Astrocyte (in vitro differentiated cells and primary cell): Measurements from ENCODE around the gene ZNF71. TPM values are rescaled to one million over a fixed set of nuclear protein-coding genes. Genes with fewer than 3 reads are reported as not detected.

ENCODE experiments used
- DNase-seq: peaks from one replicate; pipeline ENCODE4 v3.0.0-alpha.2; 2010; ENCODE audit warnings: low read depth
- FAIRE-seq: peaks from 2 replicates; lab custom pipeline; 2011; peaks lifted over from hg19 to GRCh38; lab: Jason Lieb, UNC
- H2AFZ ChIP-seq: 2 replicates; pipeline ENCODE4 v1.6.0; 2012; ENCODE audit warnings: low read depth, low read length, inconsistent platforms
- H3K27ac ChIP-seq: 2 replicates; pipeline ENCODE4 v1.5.1; 2011; ENCODE audit warnings: low read depth, low read length, inconsistent platforms
- H3K27me3 ChIP-seq: 2 replicates; pipeline ENCODE4 v1.6.0; 2011; ENCODE audit warnings: low read length, inconsistent platforms; ENCODE audit not compliant: insufficient read depth
- H3K36me3 ChIP-seq: 2 replicates; pipeline ENCODE4 v1.5.1; 2011; ENCODE audit warnings: low read length, inconsistent platforms; ENCODE audit not compliant: insufficient read depth
- H3K4me1 ChIP-seq: 2 replicates; pipeline ENCODE4 v1.5.1; 2011; ENCODE audit warnings: low read length, inconsistent platforms; ENCODE audit not compliant: insufficient read depth
- H3K4me2 ChIP-seq: 2 replicates; pipeline ENCODE4 v1.6.0; 2012; ENCODE audit warnings: low read length, inconsistent platforms
- H3K4me3 ChIP-seq: 2 replicates; pipeline ENCODE4 v1.5.1; 2011; ENCODE audit warnings: low read depth, mild to moderate bottlenecking, low read length, inconsistent platforms; ENCODE audit not compliant: insufficient read depth
- H3K79me2 ChIP-seq: 2 replicates; pipeline ENCODE4 v1.6.0; 2012; ENCODE audit warnings: mild to moderate bottlenecking, low read length, inconsistent platforms; ENCODE audit not compliant: insufficient read depth
- H3K9ac ChIP-seq: 2 replicates; pipeline ENCODE4 v1.6.0; 2012; ENCODE audit warnings: mild to moderate bottlenecking, low read length, inconsistent platforms
- H3K9me3 ChIP-seq: 2 replicates; pipeline ENCODE4 v1.5.1; 2012; ENCODE audit warnings: low read depth, mild to moderate bottlenecking, low read length, inconsistent platforms; ENCODE audit not compliant: insufficient read depth
- H4K20me1 ChIP-seq: 2 replicates; pipeline ENCODE4 v1.6.0; 2012; ENCODE audit warnings: low read length, inconsistent platforms; ENCODE audit not compliant: insufficient read depth
- H3K27ac Mint-ChIP-seq: one replicate; pipeline ENCODE4 v1.8.0; 2021; ENCODE audit warnings: mild to moderate bottlenecking, mixed read lengths; ENCODE audit not compliant: unreplicated experiment
- H3K27me3 Mint-ChIP-seq: one replicate; pipeline ENCODE4 v1.8.0; 2021; ENCODE audit warnings: low read depth, mixed read lengths; ENCODE audit not compliant: unreplicated experiment
- H3K36me3 Mint-ChIP-seq: one replicate; pipeline ENCODE4 v1.8.0; 2021; ENCODE audit warnings: low read depth, mixed read lengths; ENCODE audit not compliant: unreplicated experiment
- H3K4me1 Mint-ChIP-seq: one replicate; pipeline ENCODE4 v1.8.0; 2021; ENCODE audit warnings: low read depth, mixed read lengths; ENCODE audit not compliant: unreplicated experiment
- H3K4me3 Mint-ChIP-seq: one replicate; pipeline ENCODE4 v1.8.0; 2021; ENCODE audit warnings: mild to moderate bottlenecking, moderate library complexity, mixed read lengths; ENCODE audit not compliant: unreplicated experiment
- H3K9me3 Mint-ChIP-seq: one replicate; pipeline ENCODE4 v1.8.0; 2021; ENCODE audit warnings: mild to moderate bottlenecking, mixed read lengths; ENCODE audit not compliant: unreplicated experiment
- CTCF ChIP-seq: IDR thresholded peaks from 2 replicates; pipeline ENCODE4 v1.5.1; 2011; ENCODE audit warnings: low read depth, mild to moderate bottlenecking, inconsistent platforms, low read length, moderate library complexity; ENCODE audit not compliant: insufficient read depth
- EZH2 ChIP-seq: IDR thresholded peaks from 2 replicates; pipeline ENCODE4 v1.6.1; 2012; ENCODE audit warnings: mild to moderate bottlenecking, low read length, inconsistent platforms; ENCODE audit not compliant: insufficient read depth
- total RNA-seq: library from RNA; stranded (reverse); gene quantifications from 2 replicates; pipeline ENCODE4 v1.2.1, GENCODE V29; 2021

ZNF71 gene
- total RNA-seq, 1 donor from 2014 or later = 12.2 TPM

DNA sequence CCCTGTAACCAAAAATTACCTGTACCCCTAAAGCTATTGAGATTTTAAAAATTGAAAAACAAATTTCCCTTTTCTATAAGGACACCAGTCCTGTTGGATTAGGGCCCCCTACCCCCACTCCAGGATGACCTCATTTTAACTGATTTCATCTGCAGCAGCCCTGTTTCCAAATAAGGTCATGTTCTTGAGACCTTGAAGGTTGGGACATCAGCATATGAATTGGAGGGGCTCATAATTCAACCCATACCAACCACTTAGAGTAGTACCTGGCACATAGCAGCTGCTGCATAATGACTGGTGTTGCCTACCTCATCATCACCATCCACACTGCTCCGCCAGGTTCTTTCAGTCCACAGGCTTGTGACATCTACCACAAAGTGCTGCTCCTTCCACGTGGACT lies 17.6 kb downstream of the ZNF71 start:
- peaks cover 3% of the 10 kb centered on the region for H3K36me3 ChIP-seq
- no peak overlapping the region for H3K4me3 Mint-ChIP-seq
- H3K9me3 ChIP-seq = peaks cover 6% of the 10 kb centered on the region
- no peak overlapping the region for H3K27ac ChIP-seq
- H3K27me3 Mint-ChIP-seq = no peaks in the 10 kb centered on the region
- peaks cover 47% of the 10 kb centered on the region for H3K36me3 Mint-ChIP-seq
- peaks cover 38% of the 10 kb centered on the region for H3K9me3 Mint-ChIP-seq
- no peak for FAIRE-seq
- peaks cover 24% of the 10 kb centered on the region for H4K20me1 ChIP-seq
- no peak overlapping the region for H3K4me3 ChIP-seq
- no peak for DNase-seq
- H3K4me1 ChIP-seq = no peaks in the 10 kb centered on the region
- no peak overlapping the region for H3K9ac ChIP-seq
- TF ChIP-seq EZH2 (no peak), CTCF (no peak)
- no peak overlapping the region for H2AFZ ChIP-seq
- peaks cover 2% of the 10 kb centered on the region for H3K4me1 Mint-ChIP-seq
- no peak overlapping the region for H3K27ac Mint-ChIP-seq
- H3K27me3 ChIP-seq = no peaks in the 10 kb centered on the region
- no peak overlapping the region for H3K4me2 ChIP-seq
- H3K79me2 ChIP-seq = peaks cover 72% of the 10 kb centered on the region

DNA sequence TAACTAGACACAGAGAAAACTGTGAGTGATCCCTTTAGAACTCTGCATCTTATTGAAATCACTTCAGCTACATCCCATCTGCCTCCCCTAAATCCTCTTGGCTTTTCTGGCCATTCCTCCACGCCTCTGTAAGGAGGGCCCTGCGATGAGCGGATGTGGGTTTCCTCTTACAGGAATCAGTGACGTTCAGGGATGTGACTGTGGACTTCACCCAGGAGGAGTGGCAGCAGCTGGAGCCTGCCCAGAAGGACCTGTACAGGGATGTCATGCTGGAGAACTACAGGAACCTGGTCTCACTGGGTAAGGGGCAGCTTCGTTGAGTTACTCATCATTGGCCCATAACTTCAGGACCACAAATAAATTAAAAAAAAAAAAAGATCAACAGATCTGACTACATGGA lies 18.5 kb downstream of the ZNF71 start:
- TF ChIP-seq EZH2 (no peak), CTCF (no peak)
- Mint-ChIP-seq H3K4me1 (peaks cover 2% of the 10 kb centered on the region), H3K36me3 (peaks cover 49% of the 10 kb centered on the region), H3K4me3 (no peak overlapping the region), H3K27me3 (no peaks in the 10 kb centered on the region), H3K9me3 (peaks cover 39% of the 10 kb centered on the region), H3K27ac (no peak overlapping the region)
- Histone ChIP-seq H3K9me3 (peaks cover 6% of the 10 kb centered on the region), H3K27ac (no peak overlapping the region), H3K4me2 (no peak overlapping the region), H3K79me2 (peaks cover 63% of the 10 kb centered on the region), H3K36me3 (peaks cover 3% of the 10 kb centered on the region), H3K4me1 (no peaks in the 10 kb centered on the region), H3K4me3 (no peak overlapping the region), H3K9ac (no peak overlapping the region), H3K27me3 (no peaks in the 10 kb centered on the region), H4K20me1 (peaks cover 24% of the 10 kb centered on the region), H2AFZ (no peak overlapping the region)
- FAIRE-seq (no peak), DNase-seq (no peak)

- Histone ChIP-seq H3K27ac (no peak overlapping the region), H4K20me1 (peaks cover 20% of the 10 kb centered on the region), H3K27me3 (no peaks in the 10 kb centered on the region), H2AFZ (no peak overlapping the region), H3K4me2 (no peak overlapping the region), H3K9me3 (peaks cover 8% of the 10 kb centered on the region), H3K4me1 (no peaks in the 10 kb centered on the region), H3K79me2 (peaks cover 30% of the 10 kb centered on the region), H3K9ac (no peak overlapping the region), H3K4me3 (no peak overlapping the region), H3K36me3 (peaks cover 3% of the 10 kb centered on the region)
- H3K27ac Mint-ChIP-seq = no peak overlapping the region
- no peaks in the 10 kb centered on the region for H3K27me3 Mint-ChIP-seq
- DNase-seq (no peak), FAIRE-seq (no peak)
- H3K4me3 Mint-ChIP-seq = no peak overlapping the region
- TF ChIP-seq EZH2 = no peak
- no peak for TF ChIP-seq CTCF
- H3K9me3 Mint-ChIP-seq = peaks cover 31% of the 10 kb centered on the region
- H3K36me3 Mint-ChIP-seq = peaks cover 64% of the 10 kb centered on the region
- H3K4me1 Mint-ChIP-seq = peaks cover 2% of the 10 kb centered on the region
Measured at GRCh38 chr19:56617531-56617930, 22.4 kb downstream of the ZNF71 start.
